Subcutaneous adipose tissue (tissue), 4 donors: ENCODE data around the gene COA8. TPM values are rescaled to one million over a fixed set of nuclear protein-coding genes. Genes with fewer than 3 reads are reported as not detected.

Experiments used
- total RNA-seq, 4 donors: library from RNA; depleted of rRNA; stranded (reverse); fragments of >200 nt; gene quantifications; one replicate each; pipeline ENCODE4 v1.1.0, GENCODE V29; 2016
- TF ChIP-seq, protein P1 (sequence below): fragments of 450-650 bp; IDR thresholded peaks from one replicate; pipeline ENCODE4 v1.5.1; 2016; ENCODE audit warnings: low read depth, mild to moderate bottlenecking, control low read depth, antibody characterized with exemption, moderate library complexity

Gene COA8
- total RNA-seq, 4 donors from 2014 or later, result 35.1 to 59.9 (median 49.2) TPM

GRCh38 chr14:103551338-103551762 is 11.4 kb upstream of the COA8 start:
- TF ChIP-seq, protein P1, sequence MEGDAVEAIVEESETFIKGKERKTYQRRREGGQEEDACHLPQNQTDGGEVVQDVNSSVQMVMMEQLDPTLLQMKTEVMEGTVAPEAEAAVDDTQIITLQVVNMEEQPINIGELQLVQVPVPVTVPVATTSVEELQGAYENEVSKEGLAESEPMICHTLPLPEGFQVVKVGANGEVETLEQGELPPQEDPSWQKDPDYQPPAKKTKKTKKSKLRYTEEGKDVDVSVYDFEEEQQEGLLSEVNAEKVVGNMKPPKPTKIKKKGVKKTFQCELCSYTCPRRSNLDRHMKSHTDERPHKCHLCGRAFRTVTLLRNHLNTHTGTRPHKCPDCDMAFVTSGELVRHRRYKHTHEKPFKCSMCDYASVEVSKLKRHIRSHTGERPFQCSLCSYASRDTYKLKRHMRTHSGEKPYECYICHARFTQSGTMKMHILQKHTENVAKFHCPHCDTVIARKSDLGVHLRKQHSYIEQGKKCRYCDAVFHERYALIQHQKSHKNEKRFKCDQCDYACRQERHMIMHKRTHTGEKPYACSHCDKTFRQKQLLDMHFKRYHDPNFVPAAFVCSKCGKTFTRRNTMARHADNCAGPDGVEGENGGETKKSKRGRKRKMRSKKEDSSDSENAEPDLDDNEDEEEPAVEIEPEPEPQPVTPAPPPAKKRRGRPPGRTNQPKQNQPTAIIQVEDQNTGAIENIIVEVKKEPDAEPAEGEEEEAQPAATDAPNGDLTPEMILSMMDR, result no peak

GRCh38 chr14:103552011-103552845 is 10.5 kb upstream of the COA8 start:
- TF ChIP-seq, protein P1, result no peak

DNA sequence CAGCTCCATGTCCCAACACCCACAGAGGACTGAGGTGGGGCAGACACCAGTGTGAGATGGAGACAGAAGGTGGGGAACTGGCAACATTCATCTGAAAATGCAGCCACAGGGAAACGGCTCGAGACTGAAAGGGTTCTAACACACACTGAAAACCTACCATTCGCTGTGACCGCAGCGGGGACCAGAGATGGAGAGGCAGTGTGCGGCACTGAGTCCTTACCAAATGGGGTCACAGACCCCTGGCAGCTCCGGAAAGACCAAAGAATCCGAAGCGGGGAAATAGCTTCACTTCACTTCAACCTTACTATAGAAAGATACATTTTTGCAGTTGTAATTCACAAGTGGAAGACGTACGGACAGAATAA is 9.9 kb upstream of the COA8 start:
- TF ChIP-seq, protein P1, result no peak

DNA sequence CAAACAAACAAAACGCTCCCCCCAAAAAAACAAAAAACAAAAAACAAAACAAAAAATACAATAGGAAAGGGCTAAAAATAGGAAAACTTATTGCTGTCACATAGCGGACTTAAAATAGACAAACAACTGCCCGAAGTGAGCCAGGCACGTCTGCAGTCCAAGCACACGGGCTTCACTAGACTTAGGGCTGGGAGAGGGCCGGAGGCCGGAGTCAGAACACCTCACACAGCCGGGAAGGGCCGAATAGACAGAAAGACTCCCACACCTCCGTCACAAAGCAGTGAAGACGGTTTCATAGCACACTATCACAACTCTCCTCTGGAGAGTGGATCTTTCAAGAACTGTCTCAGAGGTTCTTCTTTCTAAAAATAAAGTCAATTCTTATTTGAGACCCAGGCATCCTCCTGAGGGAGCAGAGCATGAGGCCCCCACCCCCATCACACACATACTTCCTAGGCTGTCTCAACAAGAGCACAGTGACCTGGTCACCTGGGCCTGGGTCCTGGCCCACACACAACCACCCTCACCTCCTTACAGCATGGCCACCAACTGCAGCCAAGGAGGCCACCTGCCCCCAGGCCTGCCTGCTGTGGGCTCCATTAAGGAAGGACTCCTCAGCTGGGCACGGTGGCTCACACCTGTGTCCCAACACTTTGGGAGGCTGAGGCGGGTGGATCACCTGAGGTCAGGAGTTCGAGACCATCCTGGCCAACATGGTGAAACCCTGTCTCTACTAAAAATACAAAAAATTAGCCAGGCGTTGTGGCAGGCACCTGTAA is 7.0 kb upstream of the COA8 start:
- TF ChIP-seq, protein P1, result no peak

DNA sequence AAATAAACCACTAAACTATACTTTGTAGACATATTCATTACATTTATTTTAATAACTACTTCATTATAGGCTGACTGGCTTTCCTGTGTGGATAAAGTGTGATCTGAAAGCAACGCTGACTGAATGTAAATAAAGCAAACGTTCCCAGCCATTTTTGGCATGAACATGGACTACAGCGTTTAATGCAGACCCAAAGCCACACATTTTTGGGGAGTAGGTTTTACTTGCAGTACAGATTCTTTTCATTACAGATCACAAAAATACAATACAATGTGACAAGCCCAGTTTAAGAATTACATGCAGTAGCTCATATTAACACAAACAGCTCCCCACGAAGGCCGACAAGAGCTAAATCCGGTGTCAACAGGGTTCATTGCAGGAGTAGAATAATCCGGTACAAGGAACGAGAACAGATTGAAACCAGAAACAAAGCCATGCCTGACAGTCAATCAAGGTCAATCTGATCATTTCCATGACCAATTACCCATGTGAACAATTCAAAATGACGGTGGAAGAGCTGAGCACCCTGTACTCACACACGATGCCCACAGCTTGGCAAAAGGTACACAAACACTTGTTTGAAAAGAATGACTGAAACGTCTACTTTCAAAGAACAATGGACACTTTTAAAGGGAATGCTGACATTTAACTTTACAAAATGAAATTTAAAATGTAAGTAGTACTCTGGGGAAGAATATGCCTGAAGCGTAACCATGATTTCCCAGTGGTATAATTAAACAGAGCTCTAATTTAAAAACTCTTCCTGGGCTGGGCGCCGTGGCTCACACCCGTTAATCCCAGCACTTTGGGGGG is 5.6 kb upstream of the COA8 start:
- TF ChIP-seq, protein P1, result no peak

DNA sequence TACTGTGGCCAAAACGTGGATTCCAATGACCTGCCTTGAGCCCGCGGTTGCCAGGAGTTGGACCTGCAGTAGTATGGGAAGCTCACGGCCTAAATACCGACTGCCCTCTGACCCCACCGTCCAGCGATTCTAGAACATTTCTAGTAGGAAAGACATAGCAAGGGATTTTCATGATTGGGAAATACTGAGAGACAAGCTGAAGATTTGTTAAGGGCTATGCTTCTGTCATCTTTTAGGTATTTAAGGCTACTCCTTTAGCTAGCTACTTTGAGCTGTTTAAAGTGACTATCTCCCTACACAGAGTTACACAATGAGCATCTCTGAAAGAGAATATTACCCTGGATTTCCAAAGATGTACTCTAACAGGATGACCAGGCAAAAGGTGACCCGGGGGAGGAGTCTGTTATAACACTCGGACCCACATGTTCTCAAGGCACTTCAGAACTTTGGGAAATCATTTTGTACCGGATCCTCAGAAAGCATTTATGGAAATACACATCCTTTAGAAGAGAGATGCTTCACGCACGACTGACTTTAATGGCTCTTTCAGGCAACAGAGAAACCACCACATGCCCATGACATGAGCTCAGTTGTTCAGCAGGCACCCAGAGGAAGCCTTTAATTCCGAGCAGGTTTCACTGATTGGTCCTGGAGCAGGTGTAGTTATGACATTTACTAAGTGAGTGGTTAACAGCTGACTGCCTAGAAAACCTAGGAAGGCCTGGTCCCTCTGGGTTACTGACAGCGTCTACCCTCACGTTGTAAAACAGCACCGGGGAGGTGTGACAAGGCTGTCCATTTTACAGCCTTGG is 4.5 kb upstream of the COA8 start:
- TF ChIP-seq, protein P1, result no peak
